CD4-positive, alpha-beta T cell treated with Interferon alpha-2 for 1 hour (primary cell): Measurements from ENCODE around the gene SKI.

ENCODE experiments used
- DNase-seq, 2 donors: peaks; one replicate each; pipeline ENCODE4 v3.0.0-alpha.2; 2020 to 2022

Gene SKI

DNA sequence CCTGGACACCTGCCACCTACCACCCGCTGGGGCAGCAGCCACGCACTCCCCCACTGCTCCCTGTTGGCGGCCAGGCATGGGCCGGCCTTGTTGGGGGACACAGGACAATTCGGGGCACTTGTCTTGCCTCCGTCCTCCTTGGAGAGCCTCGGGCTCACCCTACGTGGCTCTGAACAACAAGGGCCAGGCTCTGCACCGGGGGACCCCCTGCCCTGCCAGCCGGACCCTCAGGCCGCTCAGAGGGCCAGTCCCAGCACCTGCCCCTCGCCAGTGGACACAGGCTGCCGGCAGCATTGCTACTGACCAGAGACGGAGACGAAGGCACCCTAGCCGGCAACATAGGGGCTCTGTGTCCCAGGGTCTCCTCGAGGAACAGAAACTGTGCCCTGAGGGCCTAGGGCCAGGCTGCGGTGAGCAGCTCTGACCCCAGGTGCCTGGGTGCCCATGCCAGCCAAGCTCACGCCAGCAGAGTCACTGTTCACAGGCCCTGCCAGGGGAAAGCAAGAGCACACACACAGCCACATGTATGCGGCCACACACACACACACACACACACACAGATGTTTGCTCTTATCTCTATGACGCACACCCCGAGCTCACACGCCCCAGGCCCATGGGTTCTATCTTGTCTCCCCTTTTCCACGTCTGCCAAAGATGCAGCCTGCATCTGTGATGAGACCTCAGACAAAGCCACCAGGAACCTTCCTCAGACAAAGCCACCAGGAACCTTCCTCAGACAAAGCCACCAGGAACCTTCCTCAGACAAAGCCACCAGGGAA lies 117.4 kb downstream of the SKI start:
- no peak for DNase-seq

DNA sequence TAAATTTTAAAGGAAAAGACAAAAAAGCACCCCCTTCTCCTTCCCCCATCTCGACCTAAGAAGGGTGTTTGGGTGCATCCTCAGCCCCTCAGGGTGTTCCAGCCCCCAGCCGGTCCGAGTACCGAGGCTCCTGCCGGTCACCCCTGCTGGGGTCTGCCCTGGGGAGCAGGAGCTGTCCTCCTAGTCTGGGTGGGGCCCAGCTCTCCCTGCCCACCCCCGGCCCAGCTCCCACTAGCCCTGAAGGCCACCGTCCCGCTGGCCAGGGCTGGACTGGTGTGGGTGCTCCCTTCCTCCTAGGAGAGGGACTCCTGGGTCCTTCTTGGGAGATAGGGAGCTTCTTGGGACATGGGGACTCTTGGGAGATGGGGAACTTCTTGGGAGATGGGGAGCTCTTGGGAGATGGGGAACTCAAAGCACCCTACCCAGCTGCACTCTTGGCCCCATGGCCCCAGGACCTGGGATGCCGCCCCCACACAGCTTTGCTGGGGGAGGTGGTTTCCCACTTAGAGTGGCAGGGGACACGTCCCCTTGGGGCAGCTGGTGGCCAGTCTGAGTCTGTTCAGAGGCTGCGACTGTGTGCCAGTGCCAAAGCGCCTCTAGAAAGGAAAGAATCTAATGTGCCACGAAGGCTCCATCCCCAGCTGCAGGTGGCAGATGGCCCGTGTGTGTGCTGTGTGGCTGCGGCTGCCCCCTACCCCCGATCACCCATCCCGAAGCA lies 118.7 kb downstream of the SKI start:
- DNase-seq = no peak

DNA sequence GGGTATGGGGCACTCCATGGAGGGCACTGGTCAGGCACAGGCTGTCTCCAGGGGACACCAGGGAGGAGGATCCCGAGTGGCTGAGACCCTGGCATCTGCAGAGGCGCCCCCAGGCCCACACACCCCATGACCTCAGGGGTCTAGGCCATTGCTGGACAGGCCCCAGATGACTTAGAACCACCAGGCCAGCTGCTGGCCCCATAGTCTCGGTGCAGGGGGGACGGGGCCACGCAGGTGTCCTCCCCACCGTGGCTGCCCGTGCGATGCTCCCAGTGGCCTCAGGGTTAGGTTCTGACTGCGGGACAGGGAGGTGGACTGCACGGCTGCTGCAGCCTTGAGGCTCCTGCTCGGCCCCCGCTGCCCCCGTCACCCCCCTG lies 119.3 kb downstream of the SKI start:
- no peak for DNase-seq

- DNase-seq = no peak
Observed at GRCh38 chr1:2347896-2348295, 119.8 kb downstream of the SKI start.

DNA sequence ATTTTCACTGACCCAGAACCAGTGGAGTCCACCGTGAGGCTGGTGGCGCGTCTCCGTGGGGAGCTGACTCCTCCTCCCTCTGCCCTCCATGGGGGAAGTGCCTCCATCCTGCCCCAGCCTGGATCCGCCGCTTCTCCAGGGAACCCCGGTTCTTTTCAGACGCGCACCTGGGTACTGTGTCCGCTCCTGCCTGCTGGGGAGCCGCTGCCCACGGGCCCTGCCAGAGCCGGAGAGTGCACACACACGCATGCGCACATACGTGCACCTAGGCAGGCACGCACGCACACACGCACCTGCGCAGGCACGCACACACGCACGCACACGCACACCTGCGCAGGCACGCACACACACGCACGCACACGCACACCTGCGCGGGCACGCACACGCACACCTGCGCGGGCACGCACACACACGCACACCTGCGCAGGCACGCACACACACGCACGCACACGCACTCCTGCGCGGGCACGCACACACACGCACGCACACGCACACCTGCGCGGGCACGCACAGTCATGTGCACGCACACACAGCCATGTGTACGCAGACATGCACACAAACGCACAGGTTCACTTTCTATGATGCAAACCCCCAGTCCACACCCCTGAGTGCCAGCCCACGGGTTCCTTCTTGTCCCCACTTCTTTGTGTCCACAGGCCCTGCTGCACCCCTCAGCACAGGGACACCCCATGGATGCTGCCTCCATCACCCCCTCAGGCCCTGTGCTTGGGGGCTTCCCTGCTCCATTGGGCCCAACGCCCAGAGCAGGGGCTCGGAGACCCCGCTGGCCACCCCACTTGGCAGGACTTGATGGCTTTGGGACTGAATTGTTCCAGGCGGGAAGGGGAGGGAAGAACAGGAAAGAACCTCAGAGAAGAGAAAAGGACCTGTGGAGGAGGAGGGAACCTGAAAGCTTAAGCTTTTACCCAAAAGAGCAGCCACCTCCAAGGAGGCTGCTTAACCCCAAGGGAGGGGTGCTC lies 120.5 kb downstream of the SKI start:
- DNase-seq = no peak

DNA sequence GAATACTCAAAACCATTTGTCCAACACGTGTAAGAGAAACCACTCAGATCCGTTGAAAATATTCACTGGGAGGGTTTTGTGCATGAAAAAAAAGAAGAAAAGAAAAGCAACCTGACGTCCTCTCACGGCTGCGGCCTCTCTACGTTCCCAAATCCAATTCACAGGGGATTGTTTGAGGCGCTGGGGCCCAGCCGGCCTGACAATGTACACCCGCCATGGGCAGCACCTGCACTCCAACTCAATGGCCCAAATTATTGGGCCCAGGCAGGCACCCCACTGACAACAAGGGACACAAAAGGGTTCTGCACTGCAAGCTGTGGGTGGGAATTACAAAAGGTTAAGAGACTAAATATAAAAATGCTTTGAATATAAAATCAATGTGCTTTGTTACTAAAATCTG lies 121.7 kb downstream of the SKI start:
- no peak for DNase-seq

DNA sequence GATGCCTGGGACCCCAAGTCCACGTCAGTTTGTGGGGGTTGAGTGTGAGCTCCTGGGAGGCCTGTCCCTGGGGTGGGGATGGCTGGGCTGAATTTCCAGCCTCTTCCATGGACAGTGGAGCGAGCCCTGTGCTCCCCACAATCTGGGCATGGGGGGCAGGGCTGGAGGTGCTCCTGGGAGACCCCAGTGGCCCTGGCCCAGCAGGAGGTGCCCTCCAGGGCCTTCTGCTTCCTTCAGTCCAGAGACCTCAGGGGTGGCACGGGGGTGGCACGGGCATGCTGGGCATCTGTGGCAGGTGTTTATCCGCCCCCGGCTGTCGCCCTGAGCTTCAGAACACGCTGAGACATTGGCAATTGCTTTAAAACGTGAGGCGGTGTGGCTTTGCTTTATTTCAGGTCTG lies 122.4 kb downstream of the SKI start:
- DNase-seq = no peak

- DNase-seq = no peak
Observed at GRCh38 chr1:2350911-2351655, 123.0 kb downstream of the SKI start.

- no peak for DNase-seq
Observed at GRCh38 chr1:2351723-2352122, 123.6 kb downstream of the SKI start.

GRCh38 chr1:2352341-2352896 lies 124.3 kb downstream of the SKI start:
- DNase-seq = no peak

DNA sequence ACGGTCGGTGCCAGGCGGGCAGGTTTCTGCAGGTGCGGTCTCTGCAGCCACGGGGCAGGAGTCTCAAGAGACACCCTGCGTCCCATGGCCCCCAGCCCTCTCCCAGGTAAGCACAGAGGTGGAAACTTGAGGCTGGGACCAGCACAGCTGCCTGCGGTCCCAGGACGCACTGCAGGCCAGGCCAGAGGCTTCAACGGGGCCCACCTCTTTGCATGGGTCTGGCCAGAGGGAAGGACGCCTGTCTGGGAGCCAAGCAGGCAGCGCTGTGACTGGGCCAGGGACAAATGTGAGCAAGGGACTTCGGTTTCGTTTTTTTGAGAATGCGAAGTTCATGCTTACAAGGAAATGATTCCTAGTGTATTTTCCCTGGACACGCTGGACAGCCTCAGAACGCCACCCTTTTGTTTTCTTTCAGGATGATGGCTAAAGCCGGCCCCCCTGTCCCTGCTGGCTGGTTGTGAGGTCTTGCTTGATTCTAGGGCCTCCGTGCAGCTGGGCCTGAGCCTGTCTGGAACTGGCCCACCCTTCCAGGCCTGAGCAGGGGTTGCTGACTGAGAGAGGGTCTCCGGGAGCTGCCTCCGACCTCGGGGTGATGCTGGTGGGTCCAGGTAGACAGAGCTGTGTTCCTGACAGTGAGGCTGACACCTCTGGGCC lies 124.9 kb downstream of the SKI start:
- DNase-seq = no peak

DNA sequence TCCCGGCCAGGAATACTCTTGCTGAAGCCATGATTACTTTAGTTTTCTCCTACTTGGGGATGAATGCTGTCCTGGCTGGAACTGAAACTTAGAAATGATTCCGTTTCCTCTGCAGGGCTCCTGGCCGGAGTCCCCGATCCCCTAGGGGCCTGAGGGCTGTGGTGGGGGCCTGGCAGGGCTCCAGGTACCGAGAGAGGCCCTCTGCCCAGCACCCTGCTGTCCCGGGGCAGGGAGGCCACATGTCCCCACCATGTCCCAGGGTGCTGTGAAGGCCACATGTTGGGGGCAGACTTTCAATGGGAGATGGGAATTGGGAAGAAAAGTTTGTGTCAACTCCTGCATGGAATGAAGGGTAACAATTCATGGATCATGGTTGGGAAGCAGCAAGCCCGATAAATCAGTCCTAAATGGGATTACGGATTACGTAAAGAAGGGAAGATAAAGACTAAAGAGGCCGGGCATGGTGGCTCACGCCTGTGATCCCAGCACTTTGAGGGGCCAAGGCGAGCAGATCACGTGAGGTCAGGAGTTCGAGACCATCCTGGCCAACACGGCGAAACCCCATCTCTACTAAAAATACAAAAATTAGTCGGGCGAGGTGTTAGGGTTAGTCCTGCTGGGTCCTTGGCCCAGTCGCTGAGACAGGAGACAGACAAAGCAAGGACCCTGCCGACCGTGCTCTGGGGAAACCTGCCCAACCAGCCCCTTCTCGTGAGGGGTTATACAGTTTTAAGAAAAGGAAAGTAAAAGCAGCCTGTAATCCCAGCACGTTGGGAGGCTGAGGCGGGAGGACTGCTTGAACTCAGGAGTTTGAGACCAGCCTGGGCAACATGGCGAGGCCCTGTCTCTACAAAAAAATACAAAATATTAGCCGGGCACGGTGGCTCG lies 125.7 kb downstream of the SKI start:
- DNase-seq = no peak

- DNase-seq = no peak
Observed at GRCh38 chr1:2354511-2355372, 126.6 kb downstream of the SKI start.

DNA sequence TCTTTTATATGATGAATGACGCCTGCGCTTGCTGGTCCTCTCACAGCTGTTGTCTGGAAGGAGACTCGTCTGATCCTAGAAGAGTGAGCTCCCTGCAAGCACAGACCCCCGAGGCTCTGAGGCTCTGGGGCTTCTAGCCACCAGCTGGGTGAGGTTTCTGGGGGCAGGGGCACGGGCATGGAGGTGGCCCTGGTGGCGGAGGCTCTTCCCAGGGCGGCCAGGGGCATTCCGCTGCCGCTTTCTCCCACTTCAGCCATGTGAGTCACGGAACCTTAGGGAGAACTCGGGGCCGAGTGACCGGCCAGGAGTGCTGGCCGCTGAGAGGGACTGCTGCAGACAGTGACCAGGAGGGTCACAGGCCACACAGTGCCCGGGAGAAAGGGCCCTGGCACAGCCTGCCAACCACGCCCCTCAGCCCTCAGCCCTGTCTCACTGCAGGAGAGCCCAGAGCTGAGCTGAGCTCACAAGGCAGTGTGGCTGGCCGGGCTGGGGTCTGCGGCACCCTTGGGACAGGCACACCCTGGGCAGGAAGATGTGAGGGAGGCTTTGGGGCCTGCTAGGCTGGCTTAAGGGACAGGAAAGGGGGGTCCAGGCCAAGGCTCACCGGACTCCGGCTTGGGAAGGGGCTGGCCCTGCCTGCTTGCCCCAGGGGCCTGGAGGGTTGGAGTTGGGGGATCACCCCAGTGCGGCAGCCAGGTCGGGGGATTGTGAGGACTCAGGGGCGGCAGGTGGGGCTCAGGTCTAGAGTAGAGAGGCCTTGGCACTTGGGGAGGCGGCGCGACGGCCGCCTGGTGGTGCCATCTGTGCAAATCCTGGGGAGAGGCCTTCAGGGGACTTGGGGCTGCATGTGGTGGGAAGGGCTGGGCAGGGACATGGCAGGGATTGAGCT lies 127.5 kb downstream of the SKI start:
- no peak for DNase-seq

- no peak for DNase-seq
Observed at GRCh38 chr1:2356401-2356800, 128.3 kb downstream of the SKI start.

DNA sequence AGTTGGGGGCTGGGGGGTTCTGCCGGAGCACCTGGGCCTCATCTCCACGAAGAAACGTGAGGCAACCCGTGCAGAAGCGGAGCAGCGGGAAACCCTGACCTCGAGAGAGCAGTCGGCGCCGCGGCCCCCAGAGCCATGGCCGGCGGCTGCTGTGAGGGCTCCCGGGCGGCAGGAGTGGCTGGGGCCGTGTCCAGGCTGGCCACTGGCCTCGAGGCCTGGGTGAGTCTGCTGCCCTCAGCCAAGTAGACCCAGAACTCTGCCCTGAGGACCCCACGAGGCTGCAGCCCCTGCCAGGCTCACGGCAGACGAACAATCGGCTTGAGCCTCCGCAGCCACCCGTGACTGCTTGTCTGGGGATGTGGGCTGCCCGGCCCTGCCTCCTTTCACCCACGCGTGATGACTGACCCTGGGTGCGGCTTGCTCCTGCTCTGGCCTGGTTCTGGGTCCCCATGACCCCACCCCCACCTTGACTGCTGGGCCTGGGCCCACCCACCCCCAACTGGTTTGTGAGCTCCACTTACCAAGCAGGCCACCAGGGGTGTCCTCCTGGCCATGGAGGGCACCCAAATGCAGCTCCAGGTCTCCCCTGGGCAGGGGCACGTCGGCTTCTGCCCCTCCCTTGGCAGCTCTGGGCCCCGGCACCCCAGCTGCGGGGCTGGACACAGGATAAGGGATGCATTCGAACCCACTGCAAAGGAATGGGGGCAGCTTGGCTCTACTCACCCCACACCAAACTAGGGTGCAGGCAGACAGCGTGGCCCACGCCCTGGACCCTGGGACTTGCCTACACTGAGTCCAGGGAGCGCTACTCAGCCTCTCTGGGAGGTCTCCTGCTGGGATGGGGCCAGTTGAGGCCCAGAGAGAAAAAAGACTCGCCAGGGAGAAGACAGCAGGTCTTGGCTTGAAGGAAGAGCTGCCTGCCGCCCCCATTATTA lies 129.1 kb downstream of the SKI start:
- DNase-seq = no peak

- no peak for DNase-seq
Observed at GRCh38 chr1:2358072-2358471, 130.0 kb downstream of the SKI start.
